Hippocampal formation (tissue), 2 donors: ENCODE measurements around the gene KPNA2.
"Not testable (repeated sequence)": the region's sequence is repeated elsewhere in the genome, so short reads cannot be mapped to it uniquely, and the experiment has no call there.

Source experiments
- DNase-seq, 2 donors: peaks; one replicate each; lab custom pipeline; 2025; lab: John Stamatoyannopoulos, UW

Gene KPNA2

GRCh38 chr17:68019675-68020408 is 15.7 kb upstream of the KPNA2 start:
- peak; percentile 89 to 93 for DNase-seq

- no peak for DNase-seq
Observed at GRCh38 chr17:68020409-68020756, 15.2 kb upstream of the KPNA2 start.

- DNase-seq = not testable (repeated sequence)
Observed at GRCh38 chr17:68020791-68021190, 14.7 kb upstream of the KPNA2 start.

- no peak for DNase-seq
Observed at GRCh38 chr17:68021963-68022362, 13.6 kb upstream of the KPNA2 start.

GRCh38 chr17:68022547-68022946 is 13.0 kb upstream of the KPNA2 start:
- DNase-seq = not testable (repeated sequence)

- DNase-seq = no peak
Observed at GRCh38 chr17:68029512-68030215, 5.9 kb upstream of the KPNA2 start.

- no peak for DNase-seq
Observed at GRCh38 chr17:68033636-68034451, 1.7 kb upstream of the KPNA2 start.

- no peak for DNase-seq
Observed at GRCh38 chr17:68034452-68034776, 1.1 kb upstream of the KPNA2 start.

- DNase-seq = peak; percentile 95 to 97
Observed at GRCh38 chr17:68035131-68035522, 408 bp upstream of the KPNA2 start.

GRCh38 chr17:68036304-68037147 is 991 bp downstream of the KPNA2 start:
- DNase-seq = no peak

- no peak for DNase-seq
Observed at GRCh38 chr17:68047153-68047846, 11.8 kb downstream of the KPNA2 start.

- DNase-seq = not testable (repeated sequence)
Observed at GRCh38 chr17:68047890-68048542, 12.5 kb downstream of the KPNA2 start.

- no peak for DNase-seq
Observed at GRCh38 chr17:68048996-68049395, 13.5 kb downstream of the KPNA2 start.

- DNase-seq = not testable (repeated sequence)
Observed at GRCh38 chr17:68049812-68050437, 14.4 kb downstream of the KPNA2 start.

- not testable (repeated sequence) for DNase-seq
Observed at GRCh38 chr17:68051321-68052312, 16.1 kb downstream of the KPNA2 start.

GRCh38 chr17:68052810-68053209 is 17.3 kb downstream of the KPNA2 start:
- no peak for DNase-seq

- no peak for DNase-seq
Observed at GRCh38 chr17:68053231-68054013, 17.9 kb downstream of the KPNA2 start.

- peak in 1 of 2 donors; percentile 7 for DNase-seq
Observed at GRCh38 chr17:68054296-68054900, 18.9 kb downstream of the KPNA2 start.
